Measurements from ENCODE around the gene MVK.

DNA sequence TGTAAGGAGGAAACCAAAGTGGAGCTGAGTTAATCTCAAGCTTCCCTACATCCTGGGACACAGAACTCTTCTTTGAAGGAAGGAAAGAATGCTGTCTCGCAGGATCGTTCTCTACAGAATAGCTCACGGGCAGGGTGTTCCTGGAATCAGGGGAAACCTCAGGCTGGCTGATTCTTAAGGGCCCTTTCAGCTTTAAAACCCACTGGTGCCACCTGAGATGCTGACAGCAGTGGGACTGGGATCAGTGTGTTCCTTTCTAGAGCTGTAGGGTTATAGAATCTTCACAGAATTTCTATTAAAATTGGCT is 48.4 kb upstream of the MVK start:
- TF ChIP-seq, protein P1, sequence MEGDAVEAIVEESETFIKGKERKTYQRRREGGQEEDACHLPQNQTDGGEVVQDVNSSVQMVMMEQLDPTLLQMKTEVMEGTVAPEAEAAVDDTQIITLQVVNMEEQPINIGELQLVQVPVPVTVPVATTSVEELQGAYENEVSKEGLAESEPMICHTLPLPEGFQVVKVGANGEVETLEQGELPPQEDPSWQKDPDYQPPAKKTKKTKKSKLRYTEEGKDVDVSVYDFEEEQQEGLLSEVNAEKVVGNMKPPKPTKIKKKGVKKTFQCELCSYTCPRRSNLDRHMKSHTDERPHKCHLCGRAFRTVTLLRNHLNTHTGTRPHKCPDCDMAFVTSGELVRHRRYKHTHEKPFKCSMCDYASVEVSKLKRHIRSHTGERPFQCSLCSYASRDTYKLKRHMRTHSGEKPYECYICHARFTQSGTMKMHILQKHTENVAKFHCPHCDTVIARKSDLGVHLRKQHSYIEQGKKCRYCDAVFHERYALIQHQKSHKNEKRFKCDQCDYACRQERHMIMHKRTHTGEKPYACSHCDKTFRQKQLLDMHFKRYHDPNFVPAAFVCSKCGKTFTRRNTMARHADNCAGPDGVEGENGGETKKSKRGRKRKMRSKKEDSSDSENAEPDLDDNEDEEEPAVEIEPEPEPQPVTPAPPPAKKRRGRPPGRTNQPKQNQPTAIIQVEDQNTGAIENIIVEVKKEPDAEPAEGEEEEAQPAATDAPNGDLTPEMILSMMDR (IDR thresholded peaks at IDR 0.05): no peak
- no peak for TF ChIP-seq POLR2A (IDR thresholded peaks at IDR 0.05; ENCODE audit: low read depth)
- no peak for TF ChIP-seq POLR2AphosphoS5 (IDR thresholded peaks at IDR 0.05)

All from esophagus muscularis mucosa (tissue), 3 donors.